Ishikawa (cell line): ENCODE data around the gene NPLOC4.

Source experiments
- CEBPB ChIP-seq: IDR thresholded peaks from 2 replicates; pipeline ENCODE4 v1.6.1; 2012
- CREB1 ChIP-seq: IDR thresholded peaks from 2 replicates; pipeline ENCODE4 v1.6.1; 2012; ENCODE audit warnings: low read depth
- EGR1 ChIP-seq: IDR thresholded peaks from 2 replicates; pipeline ENCODE4 v1.6.1; 2012
- EP300 ChIP-seq: IDR thresholded peaks from 2 replicates; pipeline ENCODE4 v1.6.1; 2012; ENCODE audit warnings: borderline replicate concordance
- FOXM1 ChIP-seq: IDR thresholded peaks from 2 replicates; pipeline ENCODE4 v1.6.1; 2012; ENCODE audit warnings: low read depth, borderline replicate concordance
- MAX ChIP-seq: IDR thresholded peaks from 2 replicates; pipeline ENCODE4 v1.6.1; 2012
- NFIC ChIP-seq: IDR thresholded peaks from 2 replicates; pipeline ENCODE4 v1.6.1; 2012
- RAD21 ChIP-seq: IDR thresholded peaks from 2 replicates; pipeline ENCODE4 v1.6.1; 2012; ENCODE audit warnings: low read depth
- REST ChIP-seq: IDR thresholded peaks from 2 replicates; pipeline ENCODE4 v1.6.1; 2012; ENCODE audit warnings: low read depth, mild to moderate bottlenecking
- TAF1 ChIP-seq: IDR thresholded peaks from 2 replicates; pipeline ENCODE4 v1.6.1; 2012; ENCODE audit warnings: low read depth, mild to moderate bottlenecking
- TCF12 ChIP-seq: IDR thresholded peaks from 2 replicates; pipeline ENCODE4 v1.6.1; 2012; ENCODE audit warnings: low read depth
- TEAD4 ChIP-seq: IDR thresholded peaks from 2 replicates; pipeline ENCODE4 v1.6.1; 2012
- USF1 ChIP-seq: IDR thresholded peaks from 2 replicates; pipeline ENCODE4 v1.6.1; 2012
- YY1 ChIP-seq: IDR thresholded peaks from 2 replicates; pipeline ENCODE4 v1.6.1; 2012; ENCODE audit warnings: low read depth
- ZBTB7A ChIP-seq: IDR thresholded peaks from 2 replicates; pipeline ENCODE4 v1.6.1; 2012; ENCODE audit warnings: low read depth

The NPLOC4 gene

GRCh38 chr17:81577278-81578000 is 59.5 kb downstream of the NPLOC4 start:
- TF ChIP-seq TEAD4, result no peak
- TF ChIP-seq TAF1, result no peak
- no peak for TF ChIP-seq YY1
- no peak for TF ChIP-seq RAD21
- no peak for TF ChIP-seq REST
- no peak for TF ChIP-seq NFIC
- no peak for TF ChIP-seq TCF12
- TF ChIP-seq MAX, result no peak
- no peak for TF ChIP-seq CEBPB

- TF ChIP-seq REST (no peak), NFIC (peak; percentile 65; the same call in 1 of the 2 replicates)
These were observed 60.2 kb downstream of the NPLOC4 start for GRCh38 chr17:81576621-81577277.

GRCh38 chr17:81575836-81576235 is 61.1 kb downstream of the NPLOC4 start:
- no peak for TF ChIP-seq ZBTB7A
- no peak for TF ChIP-seq YY1
- TF ChIP-seq CREB1, result no peak
- TF ChIP-seq NFIC, result no peak
- no peak for TF ChIP-seq TEAD4
- TF ChIP-seq TCF12, result no peak
- no peak for TF ChIP-seq EGR1
- no peak for TF ChIP-seq EP300
- TF ChIP-seq CEBPB, result no peak
- TF ChIP-seq MAX, result no peak
- TF ChIP-seq TAF1, result no peak

- TF ChIP-seq TEAD4 (no peak), TCF12 (no peak), CEBPB (no peak), EP300 (no peak), MAX (no peak), NFIC (no peak), EGR1 (no peak), RAD21 (no peak), REST (no peak), TAF1 (no peak), USF1 (no peak), ZBTB7A (no peak), FOXM1 (no peak), YY1 (no peak)
These were observed 62.3 kb downstream of the NPLOC4 start for GRCh38 chr17:81574643-81574956.
